ENCODE data around the gene MYLK4. TPM values are rescaled to one million over a fixed set of nuclear protein-coding genes. Genes with fewer than 3 reads are reported as not detected.

MYLK4 gene
- total and polyA plus RNA-seq, 4 donors: 0.27 to 1.6 (median 1.0) TPM

- H3K27me3 ChIP-seq (ENCODE audit: control insufficient read depth in 3 of 3, insufficient read depth in 3 of 3, low read length in 2 of 3): no peaks in the 10 kb centered on the region
- no peak overlapping the region for H3K4me3 ChIP-seq
- H3K9me3 ChIP-seq (ENCODE audit: control insufficient read depth in 4 of 4, insufficient read depth in 3 of 4, low read length in 3 of 4): no peaks in the 10 kb centered on the region
- H3K27ac ChIP-seq (ENCODE audit: low read depth in 1 of 2, low read length in 1 of 2): no peak overlapping the region
- TF ChIP-seq, protein P1, sequence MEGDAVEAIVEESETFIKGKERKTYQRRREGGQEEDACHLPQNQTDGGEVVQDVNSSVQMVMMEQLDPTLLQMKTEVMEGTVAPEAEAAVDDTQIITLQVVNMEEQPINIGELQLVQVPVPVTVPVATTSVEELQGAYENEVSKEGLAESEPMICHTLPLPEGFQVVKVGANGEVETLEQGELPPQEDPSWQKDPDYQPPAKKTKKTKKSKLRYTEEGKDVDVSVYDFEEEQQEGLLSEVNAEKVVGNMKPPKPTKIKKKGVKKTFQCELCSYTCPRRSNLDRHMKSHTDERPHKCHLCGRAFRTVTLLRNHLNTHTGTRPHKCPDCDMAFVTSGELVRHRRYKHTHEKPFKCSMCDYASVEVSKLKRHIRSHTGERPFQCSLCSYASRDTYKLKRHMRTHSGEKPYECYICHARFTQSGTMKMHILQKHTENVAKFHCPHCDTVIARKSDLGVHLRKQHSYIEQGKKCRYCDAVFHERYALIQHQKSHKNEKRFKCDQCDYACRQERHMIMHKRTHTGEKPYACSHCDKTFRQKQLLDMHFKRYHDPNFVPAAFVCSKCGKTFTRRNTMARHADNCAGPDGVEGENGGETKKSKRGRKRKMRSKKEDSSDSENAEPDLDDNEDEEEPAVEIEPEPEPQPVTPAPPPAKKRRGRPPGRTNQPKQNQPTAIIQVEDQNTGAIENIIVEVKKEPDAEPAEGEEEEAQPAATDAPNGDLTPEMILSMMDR (IDR thresholded peaks at IDR 0.05; ENCODE audit: control extremely low read depth, extremely low read depth): no peak
- no peak overlapping the region for H3K9ac ChIP-seq (ENCODE audit: insufficient read depth in 1 of 2, low read length in 2 of 2)
- ATAC-seq (ENCODE audit: insufficient read depth, low FRiP score) (no peak), DNase-seq (no peak)
- no peaks in the 10 kb centered on the region for H3K36me3 ChIP-seq (ENCODE audit: control insufficient read depth in 4 of 4, insufficient read depth in 4 of 4, low read length in 4 of 4)
- WGBS, 2 donors: 88 to 91% methylated on average over 5 of the region's 5 CpGs
- peaks cover 0 to 14% (median 0%) of the 10 kb centered on the region in 5 donors for H3K4me1 ChIP-seq (ENCODE audit: control insufficient read depth in 5 of 5, insufficient read depth in 5 of 5, low read length in 5 of 5)
Measured at GRCh38 chr6:2643935-2644539, 106.7 kb downstream of the MYLK4 start.

DNA sequence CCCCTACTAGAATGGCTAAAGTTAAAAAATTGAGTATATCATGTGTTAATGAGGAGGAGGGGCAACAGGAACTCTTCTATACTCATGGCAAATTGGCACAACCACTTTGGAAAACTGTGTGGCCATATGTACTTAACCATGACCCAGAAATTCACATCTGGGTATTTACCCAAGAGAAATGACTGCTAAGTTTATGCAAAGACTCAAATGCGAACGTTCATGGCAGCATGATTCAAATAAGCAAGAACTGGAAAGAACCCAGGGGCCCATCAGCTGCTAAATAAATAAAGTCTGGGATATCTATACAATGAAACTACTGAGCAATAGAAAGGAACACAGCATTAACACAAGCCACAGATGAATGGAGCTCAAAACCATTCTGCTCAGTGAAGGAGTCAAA is 107.6 kb downstream of the MYLK4 start:
- TF ChIP-seq, protein P1 (IDR thresholded peaks at IDR 0.05; ENCODE audit: control extremely low read depth, extremely low read depth): no peak
- H3K27me3 ChIP-seq (ENCODE audit: control insufficient read depth in 3 of 3, insufficient read depth in 3 of 3, low read length in 2 of 3): no peaks in the 10 kb centered on the region
- no peak overlapping the region for H3K4me3 ChIP-seq
- no peak overlapping the region for H3K27ac ChIP-seq (ENCODE audit: low read depth in 1 of 2, low read length in 1 of 2)
- no peaks in the 10 kb centered on the region for H3K36me3 ChIP-seq (ENCODE audit: control insufficient read depth in 4 of 4, insufficient read depth in 4 of 4, low read length in 4 of 4)
- H3K9ac ChIP-seq (ENCODE audit: insufficient read depth in 1 of 2, low read length in 2 of 2): no peak overlapping the region
- DNase-seq (no peak), ATAC-seq (ENCODE audit: insufficient read depth, low FRiP score) (no peak)
- WGBS, 2 donors: 83 to 89% methylated on average over 2 of the region's 2 CpGs
- H3K9me3 ChIP-seq (ENCODE audit: control insufficient read depth in 4 of 4, insufficient read depth in 3 of 4, low read length in 3 of 4): no peaks in the 10 kb centered on the region
- H3K4me1 ChIP-seq (ENCODE audit: control insufficient read depth in 5 of 5, insufficient read depth in 5 of 5, low read length in 5 of 5): peaks cover 0 to 14% (median 0%) of the 10 kb centered on the region in 5 donors

DNA sequence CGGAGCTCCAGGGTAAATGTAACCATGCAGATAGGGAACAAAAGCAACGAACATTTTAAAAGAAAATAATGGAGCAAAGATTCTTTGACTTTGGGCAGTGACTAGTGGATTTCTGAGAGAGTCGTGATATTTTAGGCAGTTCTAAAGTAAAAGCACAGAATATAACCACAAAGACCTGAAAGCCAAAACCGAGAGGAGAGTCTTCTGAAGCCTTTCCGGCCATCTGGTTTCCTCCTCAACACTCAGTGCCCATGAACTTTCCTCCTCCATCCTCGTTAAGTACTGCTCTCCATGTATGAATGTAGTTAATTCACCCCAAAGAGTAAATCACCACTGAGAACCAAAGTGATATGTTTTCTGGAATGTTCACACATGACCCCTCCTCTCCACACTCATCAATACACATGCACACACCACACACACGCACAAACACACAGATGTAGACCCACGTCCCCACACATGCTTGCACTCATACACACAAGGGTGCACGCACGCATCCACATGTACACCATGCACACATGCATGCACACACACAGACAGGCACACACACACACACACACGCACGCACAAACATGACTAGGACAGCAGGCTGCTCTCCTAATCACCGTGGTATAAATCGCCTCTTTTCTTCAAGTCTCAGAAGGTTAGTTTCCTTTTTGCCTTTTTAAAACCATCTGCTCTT is 109.5 kb downstream of the MYLK4 start:
- H3K9ac ChIP-seq (ENCODE audit: insufficient read depth in 1 of 2, low read length in 2 of 2): no peak overlapping the region
- WGBS, 2 donors: 63 to 76% methylated on average over 14 of the region's 14 CpGs
- TF ChIP-seq, protein P1 (IDR thresholded peaks at IDR 0.05; ENCODE audit: control extremely low read depth, extremely low read depth): no peak
- H3K27me3 ChIP-seq (ENCODE audit: control insufficient read depth in 3 of 3, insufficient read depth in 3 of 3, low read length in 2 of 3): no peaks in the 10 kb centered on the region
- no peak overlapping the region for H3K4me3 ChIP-seq
- DNase-seq (no peak), ATAC-seq (ENCODE audit: insufficient read depth, low FRiP score) (no peak)
- H3K27ac ChIP-seq (ENCODE audit: low read depth in 1 of 2, low read length in 1 of 2): no peak overlapping the region
- peaks cover 0 to 11% (median 0%) of the 10 kb centered on the region in 5 donors for H3K4me1 ChIP-seq (ENCODE audit: control insufficient read depth in 5 of 5, insufficient read depth in 5 of 5, low read length in 5 of 5)
- H3K36me3 ChIP-seq (ENCODE audit: control insufficient read depth in 4 of 4, insufficient read depth in 4 of 4, low read length in 4 of 4): no peaks in the 10 kb centered on the region
- H3K9me3 ChIP-seq (ENCODE audit: control insufficient read depth in 4 of 4, insufficient read depth in 3 of 4, low read length in 3 of 4): no peaks in the 10 kb centered on the region

Measured in lung (tissue), 12 donors.